GOT3 (cell line): Measurements from ENCODE around the gene HOXD10.

Experiments
- DNase-seq: peaks from one replicate; lab custom pipeline; 2025; ENCODE audit warnings: mixed read lengths; lab: John Stamatoyannopoulos, UW

Gene HOXD10

GRCh38 chr2:176096243-176096985 lies 20.2 kb upstream of the HOXD10 start:
- DNase-seq, result no peak

DNA sequence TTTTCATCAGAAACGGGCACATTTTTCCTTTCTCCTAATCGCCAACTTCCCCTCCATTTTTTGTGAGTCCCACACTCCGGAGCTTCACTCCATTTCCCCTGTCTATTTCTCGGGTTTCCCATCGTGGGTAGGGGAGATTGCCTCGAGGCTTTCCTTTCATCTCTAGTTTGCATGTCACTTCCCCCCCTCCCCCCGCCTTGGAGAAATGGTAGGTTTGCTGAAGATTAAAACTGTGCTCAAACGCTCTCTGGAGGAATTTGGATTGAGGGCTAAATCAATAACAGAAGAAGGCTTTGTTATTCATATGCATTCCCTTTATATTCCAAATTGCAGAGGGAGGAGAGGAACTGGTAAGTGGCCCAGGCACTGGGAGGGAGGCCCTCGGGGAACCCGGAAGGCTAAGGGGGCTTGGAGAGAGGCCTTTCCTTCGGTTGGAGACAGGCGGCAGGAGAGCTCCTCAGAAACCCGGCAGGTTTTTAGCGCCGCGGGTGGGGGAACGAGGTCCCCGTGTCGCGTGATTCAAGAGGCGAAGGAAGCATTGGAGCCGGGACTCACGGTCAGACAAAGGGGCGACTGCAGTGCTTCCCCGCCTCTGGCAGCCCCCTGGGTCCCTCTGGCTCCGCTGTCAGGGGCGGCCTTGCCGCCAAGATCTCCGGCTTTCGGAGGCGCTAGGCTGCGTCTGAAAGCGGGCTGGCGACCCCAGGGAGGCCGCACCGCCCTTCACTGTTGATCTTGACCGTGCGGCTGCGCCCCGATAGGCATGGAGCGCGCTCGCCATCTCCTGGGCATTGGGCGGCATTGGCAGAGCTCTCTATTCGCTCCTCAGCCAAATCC lies 19.4 kb upstream of the HOXD10 start:
- DNase-seq, result peak; percentile 52

DNA sequence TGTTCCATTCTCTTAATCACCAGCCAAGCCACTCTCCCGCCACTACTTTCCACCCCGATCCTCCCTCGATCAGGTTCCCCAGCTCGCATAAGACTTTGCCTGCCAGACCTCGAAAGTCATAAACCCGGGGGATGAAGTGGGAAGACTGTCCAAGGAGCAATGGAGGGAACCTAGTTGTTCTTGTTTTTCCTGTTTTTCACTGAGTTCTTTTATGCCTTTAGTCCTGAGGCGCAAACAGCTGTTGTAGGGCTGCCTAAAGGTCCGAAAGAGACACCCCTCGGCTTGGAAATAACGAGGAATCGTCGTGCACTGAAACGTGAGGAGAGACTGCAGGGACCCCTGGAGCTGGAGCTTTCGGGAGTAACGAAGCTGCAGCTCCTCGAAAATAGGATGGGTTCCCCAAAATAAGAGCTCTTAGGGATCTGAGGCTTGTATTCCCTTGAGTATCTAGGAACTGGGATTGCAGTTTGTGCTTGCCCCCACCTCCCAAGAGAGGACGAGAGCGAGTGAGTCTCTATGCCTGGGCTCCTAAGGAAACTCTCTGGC lies 18.7 kb upstream of the HOXD10 start:
- no peak for DNase-seq

DNA sequence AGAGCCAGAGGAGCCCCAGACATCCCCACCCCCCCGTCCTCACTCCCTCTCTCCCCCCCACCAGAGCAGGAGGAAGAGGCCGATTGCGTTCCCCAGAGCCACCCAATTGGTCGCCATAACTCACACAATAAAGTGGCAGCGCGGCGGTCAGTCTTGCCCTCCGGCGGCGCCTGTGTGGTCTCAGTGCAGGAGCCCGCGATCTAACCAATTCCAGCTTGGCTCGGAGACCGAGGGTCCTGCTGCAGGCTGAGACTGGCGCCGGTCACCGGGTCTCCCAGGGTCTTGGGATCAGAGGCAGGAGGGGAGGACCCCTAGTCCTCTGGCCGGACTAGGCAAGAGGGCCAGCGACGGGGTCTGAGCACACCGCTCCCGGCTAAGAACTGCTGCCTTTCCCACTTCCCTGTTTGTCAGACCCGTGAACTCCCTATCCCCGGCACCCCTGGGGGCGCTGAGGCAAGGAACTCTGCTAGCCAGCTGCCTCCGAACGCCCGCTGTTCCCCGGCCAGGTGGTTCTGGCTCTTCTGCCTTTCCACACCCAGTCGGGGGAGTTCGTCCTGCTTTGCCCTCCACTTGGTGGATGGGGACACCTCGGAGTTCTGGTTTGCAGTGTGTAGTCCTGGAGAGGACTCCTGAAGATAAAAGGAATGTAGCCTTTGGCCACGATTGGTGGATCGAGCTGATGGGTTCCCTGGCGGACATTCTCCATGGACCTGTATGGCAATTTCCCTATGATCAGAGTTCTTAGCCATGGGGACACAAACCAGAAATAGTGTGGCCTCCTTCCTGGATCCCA lies 18.0 kb upstream of the HOXD10 start:
- DNase-seq, result no peak

- DNase-seq, result no peak
These were observed 17.3 kb upstream of the HOXD10 start for GRCh38 chr2:176099159-176099727.

DNA sequence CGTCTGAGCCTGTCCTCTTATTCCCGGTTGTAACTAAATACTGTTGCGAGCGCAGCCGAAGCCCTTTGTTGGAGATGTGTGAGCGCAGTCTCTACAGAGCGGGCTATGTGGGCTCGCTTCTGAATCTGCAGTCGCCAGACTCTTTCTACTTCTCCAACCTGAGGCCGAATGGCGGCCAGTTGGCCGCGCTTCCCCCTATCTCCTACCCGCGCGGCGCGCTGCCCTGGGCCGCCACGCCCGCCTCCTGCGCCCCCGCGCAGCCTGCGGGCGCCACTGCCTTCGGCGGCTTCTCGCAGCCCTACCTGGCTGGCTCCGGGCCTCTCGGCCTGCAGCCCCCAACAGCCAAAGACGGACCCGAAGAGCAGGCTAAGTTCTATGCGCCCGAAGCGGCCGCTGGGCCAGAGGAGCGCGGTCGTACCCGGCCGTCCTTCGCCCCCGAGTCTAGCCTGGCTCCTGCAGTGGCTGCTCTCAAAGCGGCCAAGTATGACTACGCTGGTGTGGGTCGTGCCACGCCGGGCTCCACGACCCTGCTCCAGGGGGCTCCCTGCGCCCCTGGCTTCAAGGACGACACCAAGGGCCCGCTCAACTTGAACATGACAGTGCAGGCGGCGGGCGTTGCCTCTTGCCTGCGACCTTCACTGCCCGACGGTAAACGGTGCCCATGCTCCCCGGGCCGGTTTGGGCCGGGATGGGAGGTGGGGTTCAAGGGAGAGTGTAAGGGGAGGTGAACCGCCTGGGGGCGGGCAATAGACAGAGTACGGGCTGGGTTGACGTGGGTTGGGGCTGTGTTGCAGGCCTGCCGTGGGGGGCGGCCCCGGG lies 16.6 kb upstream of the HOXD10 start, which contains the start of gene HOXD12:
TSS of gene HOXD12 (plus strand) at position 68 of the 819 bp plus-strand sequence. CDS start at position 75, 7 bp downstream.
- DNase-seq, result no peak

DNA sequence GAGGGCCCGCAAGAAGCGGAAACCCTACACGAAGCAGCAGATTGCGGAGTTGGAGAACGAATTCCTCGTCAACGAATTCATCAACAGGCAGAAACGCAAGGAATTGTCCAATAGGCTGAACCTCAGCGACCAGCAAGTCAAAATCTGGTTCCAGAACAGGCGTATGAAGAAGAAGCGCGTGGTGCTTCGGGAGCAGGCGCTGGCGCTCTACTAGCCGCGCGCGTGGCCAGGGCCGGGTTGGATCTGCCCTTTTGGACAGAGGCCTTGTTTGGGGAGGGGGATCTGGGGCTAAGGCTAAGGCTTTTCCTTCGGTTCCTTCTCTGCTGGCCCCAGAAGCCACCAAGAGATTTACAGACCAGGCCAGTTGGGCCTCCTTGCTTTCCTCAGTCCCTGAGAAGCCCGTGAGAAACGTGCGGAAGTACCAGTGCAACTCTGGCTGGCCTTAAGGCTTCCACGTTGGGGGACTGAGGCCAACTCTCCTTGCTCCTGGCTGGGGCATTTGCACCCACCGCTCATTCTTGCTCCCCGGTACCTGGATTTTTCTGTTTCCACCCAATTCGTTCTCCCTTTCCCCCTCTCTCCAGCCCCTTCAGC lies 15.9 kb upstream of the HOXD10 start:
- no peak for DNase-seq

- DNase-seq, result no peak
These were observed 15.3 kb upstream of the HOXD10 start for GRCh38 chr2:176101216-176101830.

GRCh38 chr2:176101842-176102241 lies 14.7 kb upstream of the HOXD10 start:
- no peak for DNase-seq

- DNase-seq, result no peak
These were observed 14.2 kb upstream of the HOXD10 start for GRCh38 chr2:176102309-176102866.

GRCh38 chr2:176103194-176103593 lies 13.4 kb upstream of the HOXD10 start:
- no peak for DNase-seq

GRCh38 chr2:176103742-176104315 lies 12.7 kb upstream of the HOXD10 start:
- no peak for DNase-seq

- no peak for DNase-seq
These were observed 12.1 kb upstream of the HOXD10 start for GRCh38 chr2:176104316-176105077.

- DNase-seq, result no peak
These were observed 11.4 kb upstream of the HOXD10 start for GRCh38 chr2:176105078-176105729.

DNA sequence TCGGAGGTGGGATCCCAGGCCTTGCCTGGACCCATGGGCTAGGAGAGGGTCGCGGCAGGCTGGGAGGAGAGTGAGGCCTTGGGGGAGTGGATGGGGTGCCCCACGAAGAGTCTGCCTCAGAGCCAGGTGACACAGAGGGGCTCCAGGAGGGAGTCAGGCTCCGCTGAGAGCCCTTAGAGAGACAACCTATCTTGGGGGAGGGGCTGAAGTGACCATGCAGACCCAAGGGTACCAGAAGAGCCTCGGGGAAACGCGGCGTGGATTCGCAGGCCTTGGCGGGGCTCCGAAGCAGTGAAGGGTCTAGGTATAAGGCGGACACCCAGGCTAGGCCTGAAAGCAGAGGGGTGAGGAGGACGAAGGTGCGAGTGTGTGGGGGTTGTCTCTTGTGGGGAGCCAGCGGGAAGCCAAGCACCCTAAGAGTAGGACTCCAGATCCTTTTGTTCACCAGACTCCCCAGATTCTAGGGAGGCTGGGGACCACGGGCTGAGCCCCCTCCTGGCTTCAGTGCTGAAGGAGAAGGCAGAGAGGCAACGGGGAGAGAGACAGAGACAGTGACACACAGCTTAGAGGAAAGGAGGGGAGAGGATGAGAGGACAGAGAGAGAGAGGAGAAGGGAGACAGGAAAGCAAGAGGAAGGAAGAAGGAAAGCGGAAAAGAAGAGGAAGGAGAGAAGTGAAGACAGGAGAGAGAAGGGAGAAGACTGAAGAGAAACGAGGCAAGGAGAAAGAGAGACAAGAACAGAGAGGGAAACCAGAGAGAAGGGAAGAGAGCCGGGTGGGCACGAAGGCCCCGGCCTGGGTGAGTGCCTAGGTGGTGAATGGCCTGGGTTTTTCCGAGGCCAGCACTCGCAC lies 10.6 kb upstream of the HOXD10 start:
- no peak for DNase-seq

- no peak for DNase-seq
These were observed 9.7 kb upstream of the HOXD10 start, which contains the start of gene HOXD11 for GRCh38 chr2:176106581-176107539. TSS of gene HOXD11 (plus strand) at chr2:176107280. CDS start at chr2:176107356, 76 bp downstream.
